ENCODE measurements around the gene KRT12.

The KRT12 gene

GRCh38 chr17:40843242-40843641 is 23.8 kb downstream of the KRT12 start:
- no peak for DNase-seq (ENCODE audit: low read depth)

GRCh38 chr17:40841246-40841645 is 25.8 kb downstream of the KRT12 start:
- DNase-seq (ENCODE audit: low read depth), result no peak

- no peak for DNase-seq (ENCODE audit: low read depth)
Observed at GRCh38 chr17:40839194-40839593, 27.8 kb downstream of the KRT12 start.

- no peak for DNase-seq (ENCODE audit: low read depth)
Observed at GRCh38 chr17:40836020-40836419, 31.0 kb downstream of the KRT12 start.

- DNase-seq (ENCODE audit: low read depth), result no peak
Observed at GRCh38 chr17:40833882-40834281, 33.1 kb downstream of the KRT12 start.

GRCh38 chr17:40832840-40833239 is 34.2 kb downstream of the KRT12 start:
- DNase-seq (ENCODE audit: low read depth), result no peak

- DNase-seq (ENCODE audit: low read depth), result no peak
Observed at GRCh38 chr17:40830085-40830776, 36.8 kb downstream of the KRT12 start.

- no peak for DNase-seq (ENCODE audit: low read depth)
Observed at GRCh38 chr17:40828454-40829044, 38.5 kb downstream of the KRT12 start.

GRCh38 chr17:40827746-40828453 is 39.1 kb downstream of the KRT12 start:
- no peak for DNase-seq (ENCODE audit: low read depth)

GRCh38 chr17:40825599-40825998 is 41.4 kb downstream of the KRT12 start:
- DNase-seq (ENCODE audit: low read depth), result no peak

- no peak for DNase-seq (ENCODE audit: low read depth)
Observed at GRCh38 chr17:40824015-40824832, 42.8 kb downstream of the KRT12 start.

GRCh38 chr17:40822132-40822812 is 44.8 kb downstream of the KRT12 start, which contains the start of gene KRT10:
Gene KRT10 (minus strand): TSS chr17:40822614. CDS start chr17:40822585, 29 bp downstream.
- DNase-seq (ENCODE audit: low read depth), result no peak

- DNase-seq (ENCODE audit: low read depth), result no peak
Observed at GRCh38 chr17:40821536-40821935, 45.5 kb downstream of the KRT12 start.

GRCh38 chr17:40820228-40820838 is 46.7 kb downstream of the KRT12 start:
- no peak for DNase-seq (ENCODE audit: low read depth)

- peak; percentile 37 for DNase-seq (ENCODE audit: low read depth)
Observed at GRCh38 chr17:40819528-40820125, 47.4 kb downstream of the KRT12 start.

- peak; percentile 88 for DNase-seq (ENCODE audit: low read depth)
Observed at GRCh38 chr17:40818733-40819527, 48.1 kb downstream of the KRT12 start.

- no peak for DNase-seq (ENCODE audit: low read depth)
Observed at GRCh38 chr17:40818343-40818732, 48.7 kb downstream of the KRT12 start.

GRCh38 chr17:40817103-40817682 is 49.8 kb downstream of the KRT12 start:
- DNase-seq (ENCODE audit: low read depth), result no peak

GRCh38 chr17:40816569-40816968 is 50.5 kb downstream of the KRT12 start:
- no peak for DNase-seq (ENCODE audit: low read depth)

- DNase-seq (ENCODE audit: low read depth), result no peak
Observed at GRCh38 chr17:40815381-40815780, 51.6 kb downstream of the KRT12 start.
